HG03064 (cell line): Measurements from ENCODE around the gene ANGPTL2.
"Not testable (repeated sequence)": the region's sequence is repeated elsewhere in the genome, so short reads cannot be mapped to it uniquely, and the experiment has no call there.

Source experiments
- ATAC-seq: cut with Tn5 transposase; IDR thresholded peaks from one replicate; pipeline ENCODE4 v1.9.1; 2021; ENCODE audit warnings: low read depth; ENCODE audit not compliant: unreplicated experiment

ANGPTL2 gene

GRCh38 chr9:127155314-127155960 is 33.0 kb upstream of the ANGPTL2 start:
- ATAC-seq: no peak

- no peak for ATAC-seq
Observed at GRCh38 chr9:127154390-127155191, 32.2 kb upstream of the ANGPTL2 start.

- ATAC-seq: no peak
Observed at GRCh38 chr9:127154003-127154389, 31.6 kb upstream of the ANGPTL2 start.

GRCh38 chr9:127153501-127153900 is 31.1 kb upstream of the ANGPTL2 start:
- no peak for ATAC-seq

- no peak for ATAC-seq
Observed at GRCh38 chr9:127149463-127150390, 27.3 kb upstream of the ANGPTL2 start.

- ATAC-seq: no peak
Observed at GRCh38 chr9:127149010-127149409, 26.6 kb upstream of the ANGPTL2 start.

- ATAC-seq: no peak
Observed at GRCh38 chr9:127148014-127148413, 25.6 kb upstream of the ANGPTL2 start.

GRCh38 chr9:127147251-127147650 is 24.8 kb upstream of the ANGPTL2 start:
- no peak for ATAC-seq

- ATAC-seq: not testable (repeated sequence)
Observed at GRCh38 chr9:127146841-127147240, 24.4 kb upstream of the ANGPTL2 start.

GRCh38 chr9:127144670-127145445 is 22.4 kb upstream of the ANGPTL2 start:
- ATAC-seq: no peak

- no peak for ATAC-seq
Observed at GRCh38 chr9:127143920-127144465, 21.6 kb upstream of the ANGPTL2 start.

GRCh38 chr9:127142931-127143464 is 20.6 kb upstream of the ANGPTL2 start:
- ATAC-seq: no peak

GRCh38 chr9:127142291-127142690 is 19.9 kb upstream of the ANGPTL2 start:
- no peak for ATAC-seq

GRCh38 chr9:127140842-127141675 is 18.6 kb upstream of the ANGPTL2 start:
- no peak for ATAC-seq

GRCh38 chr9:127140181-127140580 is 17.7 kb upstream of the ANGPTL2 start:
- no peak for ATAC-seq

- ATAC-seq: no peak
Observed at GRCh38 chr9:127139775-127140174, 17.3 kb upstream of the ANGPTL2 start.

- ATAC-seq: no peak
Observed at GRCh38 chr9:127139071-127139731, 16.8 kb upstream of the ANGPTL2 start.

GRCh38 chr9:127138444-127138843 is 16.0 kb upstream of the ANGPTL2 start:
- no peak for ATAC-seq
